K562 (cell line): ENCODE results near the gene CDC14B. TPM values are rescaled to one million over a fixed set of nuclear protein-coding genes. Genes with fewer than 3 reads are reported as not detected.
A peak's percentile ranks its signal among the peaks of the same experiment; 100 is the strongest.

Experiments used
- ATAC-seq: fragments of 200-7000 bp; cut with Tn5 transposase; 3 replicates; pipeline ENCODE4 v1.9.1; 2020; ENCODE audit warnings: moderate library complexity
- BruUV-seq: library from RNA; stranded (reverse); fragments of 400-500 nt; replicated peaks from 2 replicates; lab custom pipeline; 2021; lab: Mats Ljungman, UMichigan
- CTCF ChIA-PET: fragments of 300-600 bp; formaldehyde crosslinking; extraction: SDS; loops from one replicate; lab custom pipeline; 2021; ENCODE audit warnings: low intra/inter-chr PET ratio; lab: Yijun Ruan, JAX
- POLR2A ChIA-PET: fragments of 300-600, 350-650 bp; sonication (Branson Sonifier 250); formaldehyde crosslinking; extraction: SDS; loops from one replicate; lab custom pipeline; 2021; ENCODE audit warnings: antibody characterized with exemption, inconsistent platforms; lab: Yijun Ruan, JAX
- DNase-seq, 4 experiments: peaks; one replicate each; pipeline versions ENCODE4 v3.0.0 to v3.0.0-alpha.2; 2011 to 2018; ENCODE audit warnings: low spot score in 3 of 4, mixed read lengths in 3 of 4; ENCODE audit errors: extremely low read depth in 1 of 4
- FAIRE-seq: peaks from 2 replicates; lab custom pipeline; 2011; peaks lifted over from hg19 to GRCh38; lab: Jason Lieb, UNC
- H2AFZ ChIP-seq: 2 replicates; pipeline ENCODE4 v1.6.0; 2011; ENCODE audit warnings: low read depth, low read length, control low read depth, inconsistent platforms
- H3K27ac ChIP-seq: fragments of 200-600 bp; 3 replicates; pipeline ENCODE4 v1.8.0; 2011; ENCODE audit warnings: low read depth, mild to moderate bottlenecking, control low read depth, inconsistent platforms, low read length, moderate library complexity, mixed read lengths; ENCODE audit errors: extremely low read depth
- H3K27me3 ChIP-seq, 2 experiments: fragments of 300-600 bp in 1 of 2; 2 replicates in 1 of 2; 3 replicates in 1 of 2; pipeline versions ENCODE4 v1.6.0 to v1.8.0; 2011; ENCODE audit warnings: inconsistent platforms in 2 of 2, low read length in 2 of 2, mild to moderate bottlenecking in 1 of 2, mixed read lengths in 1 of 2, moderate library complexity in 1 of 2; ENCODE audit not compliant: control insufficient read depth in 2 of 2, insufficient read depth in 2 of 2
- H3K36me3 ChIP-seq: fragments of 300-600 bp; 3 replicates; pipeline ENCODE4 v1.8.0; 2011; ENCODE audit warnings: mild to moderate bottlenecking, low read length, inconsistent platforms; ENCODE audit not compliant: control insufficient read depth, insufficient read depth
- H3K4me1 ChIP-seq, 2 experiments: fragments of 200-600 bp in 1 of 2; replicated peaks in 1 of 2; 2 replicates in 1 of 2; 3 replicates in 1 of 2; pipeline versions ENCODE4 v1.5.1 to v1.8.0; 2011; ENCODE audit warnings: inconsistent platforms in 2 of 2, low read length in 2 of 2, mild to moderate bottlenecking in 1 of 2, mixed read lengths in 1 of 2, moderate library complexity in 1 of 2; ENCODE audit not compliant: control insufficient read depth in 2 of 2, insufficient read depth in 2 of 2
- H3K4me2 ChIP-seq: 2 replicates; pipeline ENCODE4 v1.6.1; 2011; ENCODE audit warnings: low read length, control low read depth, inconsistent platforms, mixed read lengths; ENCODE audit not compliant: insufficient read depth
- H3K4me3 ChIP-seq: fragments of 200-600 bp; sonication (generic), shearing (Covaris generic); 2 replicates; pipeline ENCODE4 v1.5.1; 2016; ENCODE audit warnings: control low read depth, inconsistent platforms
- H3K79me2 ChIP-seq: fragments of 200-600 bp; 3 replicates; pipeline ENCODE4 v1.8.0; 2011; ENCODE audit warnings: low read length, inconsistent platforms; ENCODE audit not compliant: control insufficient read depth, insufficient read depth
- H3K9ac ChIP-seq, 2 experiments: 2 replicates each; pipeline versions ENCODE4 v1.6.0 to v1.6.1; 2011; ENCODE audit warnings: low read depth in 2 of 2, low read length in 2 of 2, control low read depth in 1 of 2, inconsistent platforms in 1 of 2, mild to moderate bottlenecking in 1 of 2, mixed read lengths in 1 of 2; ENCODE audit not compliant: insufficient read depth in 1 of 2
- H3K9me1 ChIP-seq: one replicate; pipeline ENCODE4 v1.6.0; 2011; ENCODE audit warnings: inconsistent platforms, mild to moderate bottlenecking, low read length, moderate library complexity; ENCODE audit not compliant: control insufficient read depth, insufficient read depth
- H3K9me3 ChIP-seq: replicated peaks from 2 replicates; pipeline ENCODE4 v1.5.1; 2011; ENCODE audit warnings: low read depth, low read length, inconsistent platforms; ENCODE audit not compliant: control insufficient read depth, insufficient read depth
- H4K20me1 ChIP-seq: replicated peaks from 2 replicates; pipeline ENCODE4 v1.6.1; 2011; ENCODE audit warnings: low read length, inconsistent platforms, mixed read lengths; ENCODE audit not compliant: control insufficient read depth, insufficient read depth
- ATF3 ChIP-seq, 2 experiments: fragments of 450-650 bp in 1 of 2; sonication (generic) in 1 of 2; formaldehyde crosslinking in 1 of 2; IDR thresholded peaks in 1 of 2; conservative IDR thresholded peaks in 1 of 2; 2 replicates each; pipeline versions ENCODE4 v1.6.1 to v1.8.1; 2016 to 2023; ENCODE audit warnings: mild to moderate bottlenecking in 2 of 2, moderate library complexity in 2 of 2, inconsistent platforms in 1 of 2, missing genetic modification reagents in 1 of 2
- CEBPB ChIP-seq: fragments of 450-650 bp; IDR thresholded peaks from 2 replicates; pipeline ENCODE4 v1.6.1; 2016; ENCODE audit warnings: missing genetic modification characterization, missing compliant biosample characterization
- CEBPG ChIP-seq, 3 experiments: fragments of 200-800 bp in 1 of 3; sonication (Bioruptor generic) in 1 of 3; sonication (generic) in 1 of 3; formaldehyde crosslinking in 1 of 3; IDR thresholded peaks in 2 of 3; conservative IDR thresholded peaks in 1 of 3; 2 replicates each; pipeline versions ENCODE4 v1.6.1 to v1.8.0; 2016 to 2022; ENCODE audit warnings: missing compliant biosample characterization in 2 of 3, missing genetic modification characterization in 2 of 3, mild to moderate bottlenecking in 1 of 3, missing genetic modification reagents in 1 of 3
- CHD2 ChIP-seq: IDR thresholded peaks from 2 replicates; pipeline ENCODE4 v1.6.1; 2011; ENCODE audit warnings: low read depth, low read length
- ELF1 ChIP-seq: fragments of 200-800 bp; sonication (Bioruptor generic); IDR thresholded peaks from 2 replicates; pipeline ENCODE4 v1.6.1; 2016; ENCODE audit warnings: missing genetic modification characterization, missing compliant biosample characterization
- MCM5 ChIP-seq: fragments of 450-650 bp; IDR thresholded peaks from 2 replicates; pipeline ENCODE4 v1.6.1; 2016; ENCODE audit warnings: low read depth
- NCOR1 ChIP-seq: fragments of 450-650 bp; IDR thresholded peaks from 2 replicates; pipeline ENCODE4 v1.6.1; 2016; ENCODE audit warnings: mild to moderate bottlenecking, moderate library complexity
- NFE2L1 ChIP-seq: fragments of 450-650 bp; IDR thresholded peaks from 2 replicates; pipeline ENCODE4 v1.6.1; 2016; ENCODE audit warnings: missing genetic modification characterization, low read depth, mild to moderate bottlenecking, missing compliant biosample characterization, moderate library complexity, borderline replicate concordance
- ZNF354B ChIP-seq: fragments of 250-450 bp; sonication (Bioruptor Pico); IDR thresholded peaks from 2 replicates; pipeline ENCODE4 v1.4.0; 2020
- WGBS: fragments of 100-300 bp; shearing (Covaris generic); methylation state at CpG from one replicate; pipeline ENCODE4 v1.1.6; 2016; ENCODE audit warnings: low coverage, mixed read lengths; ENCODE audit not compliant: insufficient coverage; ENCODE audit errors: missing lambda C conversion rate; 5-methylcytosine and 5-hydroxymethylcytosine counted together
- in situ Hi-C: fragments of 300-500 bp; cut with MboI; formaldehyde crosslinking; loops from 4 replicates; pipeline ENCODE4 v1.15.0; 2018; ENCODE audit warnings: inconsistent platforms, mixed read lengths
- intact Hi-C: fragments of 100-400 bp; cut with micrococcal nuclease; formaldehyde crosslinking; loops from 2 replicates; pipeline ENCODE4 v1.14.2; 2022
- polyA plus RNA-seq, 8 experiments: library from polyadenylated mRNA; depleted of rRNA in 4 of 8; stranded (reverse) in 5 of 8; unstranded in 3 of 8; fragments of >200 nt; fragmentation: Nextera tagmentation in 2 of 8; fragmentation: Illumina TruSeq in 1 of 8; extraction: Ambion mirVana in 2 of 8; extraction: Trizol in 1 of 8; gene quantifications; 2 replicates each; pipeline versions ENCODE4 v1.2.1 to v1.2.3, GENCODE V29; 2011 to 2014; ENCODE audit warnings: inconsistent platforms in 1 of 8, missing spikeins in 1 of 8
- total RNA-seq, 7 experiments: library from RNA; depleted of rRNA in 6 of 7; stranded (reverse); fragments of >200 nt in 6 of 7; fragmentation: Illumina TruSeq in 2 of 7; extraction: Trizol in 2 of 7; gene quantifications; 2 replicates each; pipeline versions ENCODE4 v1.2.1 to v1.2.3, GENCODE V29; 2011 to 2021; ENCODE audit warnings: low replicate concordance in 1 of 7

The CDC14B gene
- total and polyA plus RNA-seq, 9 of the 15 experiments (the other 6 are each of a cell fraction or from before 2014, with no cell fraction given): 1.4 to 6.0 (median 3.8) TPM

DNA sequence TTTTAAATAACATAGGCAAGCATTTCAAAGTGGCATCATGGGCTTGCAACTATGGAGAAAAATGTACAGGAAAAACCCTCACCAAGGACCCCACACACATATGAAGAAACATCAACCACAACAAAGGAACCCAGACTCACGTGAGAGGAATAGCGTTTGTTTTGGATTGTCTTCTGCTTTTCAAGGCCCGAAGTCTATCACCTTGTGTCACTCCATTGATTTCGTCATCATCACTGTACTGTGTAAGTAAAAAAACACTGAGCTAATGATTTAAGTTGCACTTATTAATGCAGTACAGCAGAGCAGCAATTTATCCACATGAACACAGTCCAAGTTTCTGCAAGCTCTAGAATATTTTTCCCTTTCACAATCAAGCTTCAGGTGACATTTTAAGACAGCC is 97.3 kb downstream of the CDC14B start:
- no peak for DNase-seq
- in situ Hi-C loops: no loop called here

More for the DNA sequence above, 97.3 kb downstream of the CDC14B start:
- no peak for TF ChIP-seq ELF1
- no peak for TF ChIP-seq NCOR1
- TF ChIP-seq MCM5: no peak
- TF ChIP-seq CEBPB (tag): peak; percentile 65
- no peak for TF ChIP-seq CHD2
- no peak for TF ChIP-seq NFE2L1 (tag)
- peak; percentile 72 for TF ChIP-seq ATF3 (IDR thresholded peaks at IDR 0.05)
- TF ChIP-seq ATF3 (CRISPR knock-in tag; conservative IDR thresholded peaks at IDR 0.05): no peak
- no peak for TF ChIP-seq CEBPG (CRISPR knock-in tag; IDR thresholded peaks at IDR 0.05)
- 0 out of 4 replicates have a peak, but pooled peaks of 1 of the 2 experiments have one; percentile 19 for TF ChIP-seq CEBPG (tag; conservative IDR thresholded peaks at IDR 0.05 in 1 of 2, IDR thresholded peaks at IDR 0.05 in 1 of 2)
- TF ChIP-seq ZNF354B (CRISPR knock-in tag): no peak
- Histone ChIP-seq H3K4me1 (no peaks in the 10 kb centered on the region), H3K27ac (no peak overlapping the region), H4K20me1 (no peaks in the 10 kb centered on the region), H3K9me3 (no peaks in the 10 kb centered on the region), H3K4me2 (no peak overlapping the region), H2AFZ (no peak overlapping the region), H3K9ac (no peak overlapping the region), H3K27me3 (no peaks in the 10 kb centered on the region), H3K36me3 (no peaks in the 10 kb centered on the region), H3K4me3 (no peak overlapping the region), H3K9me1 (no peaks in the 10 kb centered on the region), H3K79me2 (no peaks in the 10 kb centered on the region)
- intact Hi-C loops: no loop called here
- FAIRE-seq (no peak), ATAC-seq (no peak)
- ChIA-PET CTCF (no interaction called here), POLR2A (interaction anchor here (1.0 to 1.1 kb wide), 2 partner anchors 18 to 19 kb away, joined by 3 read pairs; no protein-coding TSS in a partner anchor)
- WGBS: 7% methylated on average over 4 of the region's 4 CpGs
- no TSS peak for BruUV-seq
